ENCODE measurements around the gene TOP2B. TPM values are rescaled to one million over a fixed set of nuclear protein-coding genes. Genes with fewer than 3 reads are reported as not detected.

Gene TOP2B
- total RNA-seq, 1 donor from 2014 or later = 20.0 TPM

DNA sequence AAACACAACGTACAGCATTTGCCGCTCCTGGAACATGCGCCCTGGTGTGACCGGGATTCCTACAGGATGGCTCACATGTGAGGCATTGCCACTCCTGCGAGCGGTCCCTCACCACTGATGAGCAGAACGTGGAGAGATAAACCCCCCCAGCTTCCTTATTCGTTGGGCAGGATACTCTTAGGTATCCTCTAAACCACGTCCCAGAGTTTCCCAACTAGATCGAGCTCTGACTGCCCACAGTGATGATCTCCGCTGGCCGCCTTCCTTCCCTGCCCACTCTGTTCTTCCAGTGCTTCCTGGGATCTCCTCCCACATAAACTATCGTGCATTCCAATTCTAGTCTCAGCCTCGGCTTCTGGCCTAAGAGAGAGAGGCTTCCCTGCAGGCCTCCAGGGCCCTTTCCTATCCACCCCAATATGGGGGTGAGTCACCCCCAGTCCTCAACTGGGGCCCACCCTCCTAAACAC is 91.8 kb downstream of the TOP2B start:
- TF ChIP-seq, protein P1, sequence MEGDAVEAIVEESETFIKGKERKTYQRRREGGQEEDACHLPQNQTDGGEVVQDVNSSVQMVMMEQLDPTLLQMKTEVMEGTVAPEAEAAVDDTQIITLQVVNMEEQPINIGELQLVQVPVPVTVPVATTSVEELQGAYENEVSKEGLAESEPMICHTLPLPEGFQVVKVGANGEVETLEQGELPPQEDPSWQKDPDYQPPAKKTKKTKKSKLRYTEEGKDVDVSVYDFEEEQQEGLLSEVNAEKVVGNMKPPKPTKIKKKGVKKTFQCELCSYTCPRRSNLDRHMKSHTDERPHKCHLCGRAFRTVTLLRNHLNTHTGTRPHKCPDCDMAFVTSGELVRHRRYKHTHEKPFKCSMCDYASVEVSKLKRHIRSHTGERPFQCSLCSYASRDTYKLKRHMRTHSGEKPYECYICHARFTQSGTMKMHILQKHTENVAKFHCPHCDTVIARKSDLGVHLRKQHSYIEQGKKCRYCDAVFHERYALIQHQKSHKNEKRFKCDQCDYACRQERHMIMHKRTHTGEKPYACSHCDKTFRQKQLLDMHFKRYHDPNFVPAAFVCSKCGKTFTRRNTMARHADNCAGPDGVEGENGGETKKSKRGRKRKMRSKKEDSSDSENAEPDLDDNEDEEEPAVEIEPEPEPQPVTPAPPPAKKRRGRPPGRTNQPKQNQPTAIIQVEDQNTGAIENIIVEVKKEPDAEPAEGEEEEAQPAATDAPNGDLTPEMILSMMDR (IDR thresholded peaks at IDR 0.05) = no peak
- peaks cover 0 to 3% of the 10 kb centered on the region in 2 donors for H3K36me3 ChIP-seq
- H3K4me3 ChIP-seq = no peak overlapping the region
- no peaks in the 10 kb centered on the region for H3K27me3 ChIP-seq
- H3K4me1 ChIP-seq = no peaks in the 10 kb centered on the region
- no peaks in the 10 kb centered on the region for H3K9me3 ChIP-seq
- DNase-seq (ENCODE audit: low spot score in 2 of 2) = no peak
- H3K27ac ChIP-seq = peak overlapping the region in 1 of 2 donors; percentile 18
- intact Hi-C loops (cut with DNase I) = no loop called here

DNA sequence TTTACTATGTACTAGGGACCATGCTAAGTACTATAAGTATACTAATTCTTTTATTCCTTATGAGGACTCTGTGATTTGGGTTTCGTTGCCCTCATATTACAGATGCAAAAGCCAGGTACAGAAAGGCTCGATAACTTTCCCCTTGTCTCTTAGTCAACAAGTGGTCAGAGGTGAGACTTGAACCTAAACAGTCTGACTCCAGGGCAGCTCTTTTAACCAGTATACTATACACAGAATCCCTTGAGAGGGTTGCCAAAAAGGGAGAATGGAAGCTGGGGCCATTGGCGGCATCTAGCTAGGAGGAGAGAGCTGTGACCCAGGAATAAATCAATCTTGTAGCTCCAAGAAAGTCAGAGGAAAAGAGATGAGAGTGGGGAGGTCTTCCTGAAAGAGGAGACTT is 92.4 kb downstream of the TOP2B start:
- intact Hi-C loops (cut with DNase I) = no loop called here
- DNase-seq (ENCODE audit: low spot score in 2 of 2) = no peak
- Histone ChIP-seq H3K36me3 (peaks cover 0 to 3% of the 10 kb centered on the region in 2 donors), H3K4me1 (no peaks in the 10 kb centered on the region), H3K27ac (no peak overlapping the region), H3K27me3 (no peaks in the 10 kb centered on the region), H3K4me3 (no peak overlapping the region), H3K9me3 (no peaks in the 10 kb centered on the region)
- TF ChIP-seq, protein P1 (IDR thresholded peaks at IDR 0.05) = no peak

DNA sequence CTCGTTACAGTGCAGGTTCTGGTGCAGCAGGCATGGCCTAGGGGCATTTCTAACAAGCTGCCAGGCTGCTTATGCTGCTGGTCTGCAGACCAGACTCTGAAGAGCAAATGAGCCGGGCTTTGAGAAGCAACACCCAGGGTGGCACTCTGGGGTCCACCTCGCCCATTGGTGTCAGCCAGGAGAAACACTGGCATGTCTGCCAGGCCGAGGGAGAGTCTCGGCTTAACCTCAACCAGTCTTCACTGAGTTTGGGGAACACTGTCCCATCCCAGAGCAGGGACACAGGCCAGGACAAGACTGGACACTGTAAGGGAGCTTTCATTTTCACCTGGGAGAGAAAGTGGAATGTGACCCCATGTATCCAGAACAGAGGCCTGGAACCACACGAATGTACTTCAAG is 93.4 kb downstream of the TOP2B start:
- TF ChIP-seq, protein P1 (IDR thresholded peaks at IDR 0.05) = no peak
- H3K36me3 ChIP-seq = peaks cover 0 to 3% of the 10 kb centered on the region in 2 donors
- H3K9me3 ChIP-seq = no peaks in the 10 kb centered on the region
- no peaks in the 10 kb centered on the region for H3K4me1 ChIP-seq
- no peaks in the 10 kb centered on the region for H3K27me3 ChIP-seq
- no peak overlapping the region for H3K4me3 ChIP-seq
- no peak overlapping the region for H3K27ac ChIP-seq
- intact Hi-C loops (cut with DNase I) = no loop called here
- no peak for DNase-seq (ENCODE audit: low spot score in 2 of 2)

DNA sequence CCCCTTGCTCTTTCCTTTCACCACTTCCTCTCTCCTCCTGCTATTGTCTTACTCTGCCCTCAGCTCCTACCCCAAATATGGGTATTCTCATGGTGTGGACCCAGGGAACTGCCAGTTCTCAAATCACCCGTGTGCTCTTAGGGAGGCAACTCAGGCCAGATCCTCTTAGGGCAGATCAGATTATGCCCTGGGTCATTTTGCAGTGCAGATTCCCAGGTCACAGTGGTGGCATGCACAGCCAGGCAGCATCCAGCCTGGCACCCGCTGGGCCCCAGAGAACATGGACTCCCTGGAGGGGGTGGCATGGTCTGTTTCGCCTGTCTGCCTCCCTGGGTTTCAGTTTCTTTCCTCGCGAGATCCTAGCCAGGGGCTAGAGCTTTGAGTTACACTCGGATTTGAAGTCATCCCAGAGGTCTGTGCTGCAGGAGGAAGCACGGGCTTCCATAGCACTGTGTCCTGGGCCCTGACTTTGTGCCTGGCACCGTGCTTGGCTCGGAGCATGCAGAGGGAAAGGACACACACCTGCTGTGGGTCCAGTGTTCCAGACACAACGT is 96.1 kb downstream of the TOP2B start:
- TF ChIP-seq, protein P1 (IDR thresholded peaks at IDR 0.05) = no peak
- H3K36me3 ChIP-seq = peaks cover 0 to 3% of the 10 kb centered on the region in 2 donors
- no peak overlapping the region for H3K27ac ChIP-seq
- intact Hi-C loops (cut with DNase I) = no loop called here
- no peaks in the 10 kb centered on the region for H3K27me3 ChIP-seq
- H3K9me3 ChIP-seq = no peaks in the 10 kb centered on the region
- H3K4me1 ChIP-seq = no peaks in the 10 kb centered on the region
- H3K4me3 ChIP-seq = no peak overlapping the region
- DNase-seq (ENCODE audit: low spot score in 2 of 2) = no peak

DNA sequence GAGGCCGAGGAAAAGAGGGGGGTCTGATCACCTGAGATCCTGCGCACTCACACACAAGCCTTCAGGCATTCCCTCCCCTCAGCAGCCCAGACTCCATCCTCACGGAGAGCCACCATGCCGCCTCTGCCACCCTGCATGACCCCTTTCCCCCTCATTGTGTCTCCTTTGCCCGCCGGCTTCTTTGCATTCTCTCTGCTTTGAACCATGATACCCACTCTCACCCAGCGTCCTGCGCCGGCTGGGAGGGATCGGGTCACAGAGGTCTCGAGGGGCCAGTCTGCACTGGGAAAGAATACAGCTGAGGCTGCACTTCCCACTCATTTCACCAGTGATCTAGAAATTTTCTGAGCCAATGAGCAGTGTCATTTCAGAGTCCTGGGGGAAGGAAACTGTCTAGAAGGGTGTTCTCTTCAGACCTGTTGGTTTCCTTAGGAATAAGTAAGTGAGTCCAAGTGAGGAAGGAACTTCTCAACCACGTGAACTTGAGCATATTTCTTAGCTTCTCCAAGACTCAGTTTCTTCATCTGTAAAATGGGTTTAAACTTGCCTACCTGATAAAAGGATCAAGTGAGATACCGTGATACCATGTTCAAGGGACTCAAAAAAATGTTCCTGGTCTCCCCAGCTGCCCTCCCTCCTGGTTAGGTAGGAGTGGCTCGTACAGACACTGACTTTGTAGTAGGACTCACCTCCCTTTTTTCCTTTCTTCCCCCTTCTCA is 96.7 kb downstream of the TOP2B start:
- Histone ChIP-seq H3K27ac (no peak overlapping the region), H3K9me3 (no peaks in the 10 kb centered on the region), H3K27me3 (no peaks in the 10 kb centered on the region), H3K36me3 (peaks cover 0 to 3% of the 10 kb centered on the region in 2 donors), H3K4me3 (no peak overlapping the region), H3K4me1 (no peaks in the 10 kb centered on the region)
- TF ChIP-seq, protein P1 (IDR thresholded peaks at IDR 0.05) = no peak
- intact Hi-C loops (cut with DNase I) = no loop called here
- DNase-seq (ENCODE audit: low spot score in 2 of 2) = no peak

All from ascending aorta (tissue), 2 donors.